Measurements from ENCODE around the gene SETDB1. TPM values are rescaled to one million over a fixed set of nuclear protein-coding genes. Genes with fewer than 3 reads are reported as not detected.
A peak's percentile ranks its signal among the peaks of the same experiment; 100 is the strongest.

Gene SETDB1
- total RNA-seq, 4 donors from 2014 or later = 23.5 to 38.1 (median 32.8) TPM

- no peak for TF ChIP-seq POLR2A (IDR thresholded peaks at IDR 0.05)
- TF ChIP-seq, protein P1, sequence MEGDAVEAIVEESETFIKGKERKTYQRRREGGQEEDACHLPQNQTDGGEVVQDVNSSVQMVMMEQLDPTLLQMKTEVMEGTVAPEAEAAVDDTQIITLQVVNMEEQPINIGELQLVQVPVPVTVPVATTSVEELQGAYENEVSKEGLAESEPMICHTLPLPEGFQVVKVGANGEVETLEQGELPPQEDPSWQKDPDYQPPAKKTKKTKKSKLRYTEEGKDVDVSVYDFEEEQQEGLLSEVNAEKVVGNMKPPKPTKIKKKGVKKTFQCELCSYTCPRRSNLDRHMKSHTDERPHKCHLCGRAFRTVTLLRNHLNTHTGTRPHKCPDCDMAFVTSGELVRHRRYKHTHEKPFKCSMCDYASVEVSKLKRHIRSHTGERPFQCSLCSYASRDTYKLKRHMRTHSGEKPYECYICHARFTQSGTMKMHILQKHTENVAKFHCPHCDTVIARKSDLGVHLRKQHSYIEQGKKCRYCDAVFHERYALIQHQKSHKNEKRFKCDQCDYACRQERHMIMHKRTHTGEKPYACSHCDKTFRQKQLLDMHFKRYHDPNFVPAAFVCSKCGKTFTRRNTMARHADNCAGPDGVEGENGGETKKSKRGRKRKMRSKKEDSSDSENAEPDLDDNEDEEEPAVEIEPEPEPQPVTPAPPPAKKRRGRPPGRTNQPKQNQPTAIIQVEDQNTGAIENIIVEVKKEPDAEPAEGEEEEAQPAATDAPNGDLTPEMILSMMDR (IDR thresholded peaks at IDR 0.05) = peak in 1 of 3 donors; percentile 99
- intact Hi-C loops (cut with DNase I; ENCODE audit: low total_unique reads) = no loop called here
- 32 to 33% methylated on average over 22 to 23 of the region's 23 CpGs for WGBS, 2 donors
- no peak overlapping the region for H3K4me3 ChIP-seq (ENCODE audit: low read depth, poor library complexity, severe bottlenecking)
- peak; percentile 90 to 97 for DNase-seq (ENCODE audit: low spot score in 2 of 2)
Measured at GRCh38 chr1:150979092-150980056, 53.2 kb downstream of the SETDB1 start.

DNA sequence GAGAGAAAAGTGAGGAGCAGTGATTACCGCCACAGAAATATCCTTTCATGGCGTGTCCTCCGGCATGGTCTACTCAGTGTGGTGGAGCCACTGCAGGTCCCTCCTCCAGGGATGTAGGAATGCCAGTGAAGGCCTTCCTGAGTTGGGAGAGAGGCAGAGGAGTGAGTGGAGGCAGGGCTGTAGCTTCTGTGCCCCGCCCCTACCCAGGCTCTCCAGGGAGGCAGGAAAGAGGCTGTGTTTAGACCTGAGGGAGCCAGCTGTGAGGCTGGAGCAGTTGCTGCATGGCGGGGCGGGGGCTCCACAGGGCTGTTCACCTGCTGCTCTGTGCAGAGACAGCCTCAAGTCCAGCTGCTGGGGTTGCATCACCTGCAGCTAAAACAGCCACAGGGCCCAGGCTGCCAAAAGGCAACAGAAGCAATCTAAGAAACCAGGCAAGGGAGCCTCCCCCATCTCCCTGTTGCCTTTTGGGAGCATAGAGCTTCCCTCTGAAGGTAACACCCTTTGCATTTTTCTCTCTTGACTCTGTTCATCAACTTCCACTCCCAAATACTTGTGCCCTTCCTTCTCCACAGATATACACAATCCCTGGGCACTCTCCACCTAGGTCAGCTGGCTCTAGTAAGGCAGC lies 55.1 kb downstream of the SETDB1 start:
- intact Hi-C loops (cut with DNase I; ENCODE audit: low total_unique reads) = no loop called here
- no peak for DNase-seq (ENCODE audit: low spot score in 2 of 2)
- WGBS, 2 donors = 68 to 84% methylated on average over 6 of the region's 6 CpGs
- TF ChIP-seq, protein P1 (IDR thresholded peaks at IDR 0.05) = no peak
- no peak for TF ChIP-seq POLR2A (IDR thresholded peaks at IDR 0.05)
- no peak overlapping the region for H3K4me3 ChIP-seq (ENCODE audit: low read depth, poor library complexity, severe bottlenecking)

DNA sequence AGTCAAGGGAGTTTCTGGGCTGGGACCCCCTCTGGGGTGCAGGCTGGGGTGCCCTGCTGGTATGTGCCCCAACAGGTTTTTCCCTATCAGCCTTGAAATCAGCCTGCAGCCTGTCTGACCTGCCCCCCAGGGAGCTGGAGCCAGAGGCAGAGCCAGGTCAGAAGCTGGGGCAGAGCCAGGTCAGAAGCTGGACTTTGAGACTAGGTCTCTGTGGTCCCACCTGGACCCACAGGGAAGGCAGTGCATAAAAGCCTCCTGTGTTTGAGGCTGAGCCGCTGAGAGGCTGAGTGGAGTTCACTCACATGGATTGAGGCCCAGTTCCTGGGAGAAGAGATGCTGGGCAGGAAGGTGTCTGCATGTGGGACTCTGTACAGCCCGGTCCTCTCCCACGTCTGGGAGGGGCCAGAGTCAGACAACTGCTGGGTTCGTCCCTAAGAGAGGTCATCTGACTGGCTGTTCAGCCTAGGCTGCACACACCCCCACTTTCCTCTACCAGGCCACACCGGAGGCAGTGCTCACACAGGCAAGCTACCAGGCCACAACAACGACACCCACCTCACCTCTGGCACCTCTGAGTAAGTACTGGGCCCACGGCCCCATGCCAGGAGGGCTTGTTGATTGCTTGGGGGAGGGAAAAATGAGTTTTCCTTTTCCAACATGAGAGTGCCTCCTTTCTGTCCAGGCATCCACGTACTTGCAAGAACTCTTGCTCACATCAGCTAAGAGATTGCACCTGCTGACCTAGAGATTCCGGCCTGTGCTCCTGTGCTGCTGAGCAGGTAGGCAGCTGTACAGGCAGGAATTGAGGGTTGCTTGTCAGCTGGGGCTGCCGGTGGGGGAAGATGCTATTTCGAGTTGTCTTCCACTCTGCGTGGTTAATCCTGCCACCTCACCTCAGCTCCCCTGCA lies 55.9 kb downstream of the SETDB1 start, which contains the start of gene ANXA9:
Gene ANXA9, plus strand, starts transcription at position 488 of the 908 bp plus-strand sequence. CDS start 814 bp downstream, outside the sequence.
- no peak for DNase-seq (ENCODE audit: low spot score in 2 of 2)
- WGBS, 2 donors = 58 to 65% methylated on average over 10 to 11 of the region's 12 CpGs
- intact Hi-C loops (cut with DNase I; ENCODE audit: low total_unique reads) = no loop called here
- TF ChIP-seq, protein P1 (IDR thresholded peaks at IDR 0.05) = no peak
- no peak for TF ChIP-seq POLR2A (IDR thresholded peaks at IDR 0.05)
- no peak within 1 kb of the TSS for H3K4me3 ChIP-seq (ENCODE audit: low read depth, poor library complexity, severe bottlenecking)

GRCh38 chr1:150985179-150985825 lies 59.1 kb downstream of the SETDB1 start:
- H3K4me3 ChIP-seq (ENCODE audit: low read depth, poor library complexity, severe bottlenecking) = no peak overlapping the region
- no peak for DNase-seq (ENCODE audit: low spot score in 2 of 2)
- TF ChIP-seq POLR2A (IDR thresholded peaks at IDR 0.05) = no peak
- TF ChIP-seq, protein P1 (IDR thresholded peaks at IDR 0.05) = no peak
- WGBS, 2 donors = 96% methylated on average over 2 of the region's 2 CpGs
- intact Hi-C loops (cut with DNase I; ENCODE audit: low total_unique reads) = no loop called here

DNA sequence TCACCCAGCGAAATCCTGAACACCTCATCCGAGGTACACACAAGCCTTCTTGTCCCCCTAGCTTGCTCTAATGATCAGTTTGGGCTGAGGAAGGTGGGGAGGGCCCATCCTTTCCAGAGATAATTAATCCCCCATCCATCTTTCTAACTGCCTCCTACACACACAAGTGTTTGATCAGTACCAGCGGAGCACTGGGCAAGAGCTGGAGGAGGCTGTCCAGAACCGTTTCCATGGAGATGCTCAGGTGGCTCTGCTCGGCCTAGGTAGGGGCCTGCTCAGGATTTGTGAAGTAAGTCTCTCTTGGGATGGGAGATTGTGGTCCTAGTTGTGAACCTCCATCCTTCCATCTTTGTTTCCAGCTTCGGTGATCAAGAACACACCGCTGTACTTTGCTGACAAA lies 61.8 kb downstream of the SETDB1 start:
- intact Hi-C loops (cut with DNase I; ENCODE audit: low total_unique reads) = no loop called here
- no peak for TF ChIP-seq POLR2A (IDR thresholded peaks at IDR 0.05)
- TF ChIP-seq, protein P1 (IDR thresholded peaks at IDR 0.05) = no peak
- no peak for DNase-seq (ENCODE audit: low spot score in 2 of 2)
- H3K4me3 ChIP-seq (ENCODE audit: low read depth, poor library complexity, severe bottlenecking) = no peak overlapping the region
- WGBS, 2 donors = 81 to 86% methylated on average over 7 of the region's 7 CpGs

All from lower leg skin (tissue), 4 donors.